IPS DF 19.7 (cell line): Measurements from ENCODE around the gene CDHR3.
"Not testable (repeated sequence)": the region's sequence is repeated elsewhere in the genome, so short reads cannot be mapped to it uniquely, and the experiment has no call there.

Source experiments
- DNase-seq: peaks from one replicate; pipeline ENCODE4 v3.0.0-alpha.2; 2013; ENCODE audit warnings: low read depth, low spot score

The CDHR3 gene

GRCh38 chr7:105958012-105958411 lies 5.1 kb upstream of the CDHR3 start:
- DNase-seq, result no peak

- no peak for DNase-seq
Observed at GRCh38 chr7:105962353-105962752, 711 bp upstream of the CDHR3 start.

GRCh38 chr7:105971845-105972244 lies 8.8 kb downstream of the CDHR3 start:
- no peak for DNase-seq

DNA sequence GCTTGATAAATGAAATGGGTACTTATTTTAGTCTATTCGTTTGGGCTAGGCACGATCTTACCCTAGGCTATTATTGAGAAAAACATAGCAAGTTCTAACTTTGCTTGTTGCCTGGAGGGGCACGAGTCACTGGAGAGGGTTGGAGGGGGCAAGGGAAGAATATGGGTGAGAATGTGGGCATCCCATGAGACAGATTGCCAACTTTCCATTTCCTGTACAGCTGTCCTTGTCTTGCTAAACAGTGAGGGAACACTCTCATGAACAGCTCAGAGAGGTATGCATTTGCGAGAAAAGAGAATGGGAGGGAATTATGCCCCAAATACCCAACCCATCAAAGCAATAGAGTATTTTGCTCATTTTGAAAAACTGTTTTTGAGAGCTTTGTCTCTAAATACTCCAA lies 9.2 kb downstream of the CDHR3 start:
- no peak for DNase-seq

DNA sequence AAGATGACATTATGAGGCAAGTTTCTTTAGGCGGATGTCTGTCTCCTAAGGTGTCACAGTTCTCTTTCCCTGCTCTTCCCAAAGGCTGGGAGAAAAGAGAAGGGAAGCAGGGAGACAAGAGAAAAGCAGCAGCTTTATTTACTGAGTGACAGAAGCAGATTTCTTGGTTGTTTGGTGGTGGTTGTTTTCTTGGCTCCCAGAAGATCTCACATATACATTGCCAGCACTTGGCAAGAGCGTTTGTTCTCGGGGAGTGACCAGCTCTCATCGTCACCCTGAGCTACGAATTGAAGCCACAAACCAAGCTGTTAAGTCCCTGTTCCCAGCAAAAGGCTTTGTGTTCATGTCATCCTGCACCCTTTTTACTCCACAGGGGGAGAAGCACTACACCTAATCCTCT lies 11.4 kb downstream of the CDHR3 start:
- DNase-seq, result no peak

DNA sequence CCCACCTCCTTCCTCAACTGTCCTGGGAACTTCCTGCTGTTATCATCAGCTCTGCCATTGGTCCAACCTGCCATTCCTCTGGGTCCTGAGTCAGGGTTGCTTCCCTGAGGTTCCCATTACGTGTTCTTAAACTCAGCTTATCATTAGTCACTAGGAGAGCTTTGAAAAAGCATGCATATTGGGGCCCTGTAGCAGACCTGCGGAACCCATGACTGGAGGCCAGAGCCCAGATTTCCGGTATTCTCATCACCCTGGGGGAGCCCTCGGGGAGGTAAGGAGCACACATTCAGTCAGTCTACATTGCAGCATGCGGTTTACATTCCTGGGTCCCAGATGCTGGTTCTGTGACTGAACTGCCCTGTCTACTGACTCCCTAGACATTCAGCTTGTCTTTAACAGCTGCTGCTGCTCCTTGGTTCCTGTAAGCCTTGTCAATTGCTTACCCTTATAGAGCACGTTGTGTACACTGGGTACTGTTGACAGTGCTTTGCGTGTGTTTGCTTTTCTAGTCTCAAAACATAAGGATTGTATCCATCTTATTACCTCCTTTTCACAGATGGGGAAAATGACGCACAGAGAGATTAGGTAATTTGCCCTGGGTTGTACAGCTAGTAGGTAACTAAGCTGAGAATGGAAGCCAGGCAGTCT lies 12.8 kb downstream of the CDHR3 start:
- DNase-seq, result no peak

GRCh38 chr7:105976868-105977267 lies 13.8 kb downstream of the CDHR3 start:
- DNase-seq, result no peak

DNA sequence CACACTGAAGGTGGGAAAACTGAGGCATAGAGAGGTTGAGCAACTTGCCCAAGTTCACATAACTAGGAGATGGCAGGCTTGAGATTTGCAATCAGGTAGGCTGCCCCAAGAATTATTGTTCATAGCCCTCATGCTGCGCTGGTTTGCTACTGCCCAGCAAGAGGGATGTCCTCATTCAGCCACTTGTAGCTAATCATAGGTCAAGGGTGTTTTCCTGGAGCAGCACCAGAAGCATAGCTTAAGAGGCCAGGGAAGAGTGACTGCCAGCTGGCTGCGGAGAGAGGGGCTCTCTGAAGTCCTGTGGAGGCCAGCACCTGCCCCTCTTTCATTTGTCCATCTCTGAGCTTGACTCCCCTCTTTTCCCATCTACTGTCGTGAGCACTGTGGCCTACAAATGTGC lies 15.0 kb downstream of the CDHR3 start:
- no peak for DNase-seq

GRCh38 chr7:105978974-105979373 lies 15.9 kb downstream of the CDHR3 start:
- no peak for DNase-seq

GRCh38 chr7:105979405-105979804 lies 16.3 kb downstream of the CDHR3 start:
- DNase-seq, result no peak

DNA sequence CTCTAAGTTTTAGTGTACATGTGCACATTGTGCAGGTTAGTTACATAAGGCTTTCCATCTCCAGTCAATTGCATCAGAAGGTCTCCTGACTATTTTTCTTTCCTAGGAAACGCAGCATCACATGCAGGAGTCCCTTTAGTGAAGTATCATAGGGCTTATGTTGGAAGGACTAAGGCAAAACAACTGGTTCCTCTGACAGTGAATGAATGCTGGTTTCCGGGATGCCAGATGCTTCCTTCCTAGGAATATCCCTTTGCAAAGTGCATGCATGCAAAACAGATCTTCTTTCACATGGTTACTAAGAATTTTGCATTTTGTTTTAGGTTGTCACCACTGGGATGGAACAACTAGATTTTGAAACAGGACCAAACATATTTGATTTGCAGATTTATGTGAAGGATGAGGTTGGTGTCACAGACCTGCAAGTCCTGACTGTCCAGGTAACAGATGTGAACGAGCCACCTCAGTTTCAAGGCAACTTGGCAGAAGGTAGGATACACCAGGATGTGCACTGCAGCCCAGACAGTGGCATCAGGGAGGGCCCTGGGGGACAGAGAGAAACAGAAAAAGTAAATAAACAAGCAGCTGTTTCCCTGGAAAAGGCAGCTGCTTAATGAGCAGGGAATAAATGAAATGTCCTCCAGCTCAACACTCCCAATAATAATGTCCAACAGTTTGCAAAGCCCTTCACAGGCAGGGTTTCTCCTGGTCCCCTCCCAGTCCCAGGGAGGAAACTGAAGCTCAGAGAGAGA lies 17.8 kb downstream of the CDHR3 start:
- DNase-seq, result no peak

DNA sequence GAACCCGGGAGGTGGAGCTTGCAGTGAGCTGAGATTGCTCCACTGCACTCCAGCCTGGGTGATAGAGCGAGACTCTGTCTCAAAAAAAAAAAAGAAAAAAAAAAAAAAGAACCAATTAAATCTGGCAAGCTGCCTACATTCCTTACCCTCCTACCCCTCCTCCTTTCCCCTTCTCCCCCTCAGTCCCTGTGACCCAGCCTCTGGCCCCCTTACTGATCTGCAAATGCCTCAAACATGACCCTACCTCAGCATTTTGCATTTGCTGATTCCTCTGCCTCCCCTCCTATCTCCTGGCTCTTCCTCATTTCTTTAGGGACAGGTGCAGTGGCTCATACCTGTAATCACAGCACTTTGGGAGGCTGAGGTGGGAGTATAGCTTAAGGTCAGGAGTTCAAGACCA lies 19.3 kb downstream of the CDHR3 start:
- DNase-seq, result no peak

GRCh38 chr7:105984808-105985207 lies 21.7 kb downstream of the CDHR3 start:
- DNase-seq, result not testable (repeated sequence)

DNA sequence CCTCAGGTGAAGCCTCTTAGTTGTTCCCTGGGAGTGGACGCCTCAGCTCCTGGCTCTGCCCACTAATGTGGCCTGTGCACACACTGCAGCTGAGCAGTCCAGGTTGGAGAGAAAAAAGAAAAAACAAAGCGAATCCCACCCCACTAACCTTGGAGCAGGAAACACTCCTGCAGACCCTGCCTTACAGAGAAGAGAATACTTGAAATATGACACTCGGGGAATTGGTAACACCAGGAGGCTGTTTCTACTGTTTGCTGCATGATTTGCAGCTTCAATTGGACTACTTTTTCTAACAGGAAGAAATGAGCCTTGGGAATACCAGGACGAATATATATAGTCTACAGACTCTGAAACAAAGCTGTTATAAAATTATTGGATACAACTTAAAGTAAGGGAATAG lies 22.2 kb downstream of the CDHR3 start:
- no peak for DNase-seq

DNA sequence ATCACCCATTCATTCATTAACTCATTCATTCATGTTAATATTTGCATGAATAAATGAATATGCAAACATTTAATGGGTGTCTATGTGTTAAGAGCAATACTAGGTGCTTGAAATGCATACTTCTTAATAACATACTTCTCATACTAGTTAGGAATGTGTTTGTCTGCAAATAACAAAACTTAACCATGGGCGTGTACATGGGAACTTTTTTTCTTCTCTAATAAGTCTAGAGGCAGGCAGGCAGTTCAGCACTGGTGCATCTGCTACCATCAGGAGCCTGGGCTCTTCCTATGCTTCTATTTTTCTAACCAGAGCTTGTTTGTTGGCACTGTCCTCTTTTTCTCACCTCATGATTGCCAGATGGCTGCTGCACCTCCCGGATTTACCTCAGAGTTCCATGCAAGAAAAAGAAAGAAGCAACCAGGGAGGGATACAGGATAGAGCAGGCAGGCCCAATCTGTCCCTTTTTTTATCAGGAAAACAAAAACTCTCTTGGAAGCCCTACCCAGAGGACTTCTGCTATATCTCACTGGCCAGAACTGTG lies 22.7 kb downstream of the CDHR3 start:
- no peak for DNase-seq

GRCh38 chr7:105987046-105987445 lies 24.0 kb downstream of the CDHR3 start:
- no peak for DNase-seq

GRCh38 chr7:105988276-105988675 lies 25.2 kb downstream of the CDHR3 start:
- no peak for DNase-seq

DNA sequence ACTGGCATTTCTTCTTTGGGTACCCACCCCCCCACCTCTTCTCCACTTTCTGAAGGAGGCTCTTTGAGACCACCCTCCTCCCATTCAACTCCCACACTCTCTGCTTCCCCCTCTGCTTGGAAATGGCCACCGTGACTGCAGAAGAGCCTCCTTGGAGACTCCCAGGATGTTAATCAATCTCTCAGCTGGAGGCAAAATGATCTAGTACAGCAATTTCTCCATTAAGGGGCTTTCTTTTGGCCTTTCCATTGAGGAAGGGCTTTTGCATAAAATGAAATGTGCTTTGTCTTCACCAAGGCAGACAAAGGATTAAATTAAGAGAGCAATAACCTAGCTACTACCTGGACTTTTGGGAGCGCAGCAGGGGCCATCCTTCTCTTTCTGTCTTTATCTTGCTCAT lies 26.1 kb downstream of the CDHR3 start:
- no peak for DNase-seq

DNA sequence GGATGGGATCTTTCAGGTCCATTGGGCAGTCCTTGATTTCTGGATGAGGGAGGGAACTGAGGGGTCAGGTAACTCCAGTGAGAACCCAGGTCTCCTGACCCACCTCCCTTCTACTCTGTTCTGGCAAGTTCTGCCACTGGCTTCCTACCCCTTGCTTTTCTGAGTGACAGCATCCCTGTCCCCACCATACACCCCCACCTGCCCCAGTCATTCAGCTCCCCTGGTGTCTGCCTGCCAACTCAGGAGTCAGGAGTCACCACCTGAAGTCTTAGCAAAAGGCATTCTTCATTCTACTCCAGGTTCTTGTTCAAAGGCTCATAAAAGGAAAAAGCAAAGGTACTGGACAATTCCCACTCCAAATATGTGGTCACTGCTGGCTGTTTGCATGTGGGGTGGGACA lies 26.6 kb downstream of the CDHR3 start:
- no peak for DNase-seq

- DNase-seq, result no peak
Observed at GRCh38 chr7:105990141-105990540, 27.1 kb downstream of the CDHR3 start.

DNA sequence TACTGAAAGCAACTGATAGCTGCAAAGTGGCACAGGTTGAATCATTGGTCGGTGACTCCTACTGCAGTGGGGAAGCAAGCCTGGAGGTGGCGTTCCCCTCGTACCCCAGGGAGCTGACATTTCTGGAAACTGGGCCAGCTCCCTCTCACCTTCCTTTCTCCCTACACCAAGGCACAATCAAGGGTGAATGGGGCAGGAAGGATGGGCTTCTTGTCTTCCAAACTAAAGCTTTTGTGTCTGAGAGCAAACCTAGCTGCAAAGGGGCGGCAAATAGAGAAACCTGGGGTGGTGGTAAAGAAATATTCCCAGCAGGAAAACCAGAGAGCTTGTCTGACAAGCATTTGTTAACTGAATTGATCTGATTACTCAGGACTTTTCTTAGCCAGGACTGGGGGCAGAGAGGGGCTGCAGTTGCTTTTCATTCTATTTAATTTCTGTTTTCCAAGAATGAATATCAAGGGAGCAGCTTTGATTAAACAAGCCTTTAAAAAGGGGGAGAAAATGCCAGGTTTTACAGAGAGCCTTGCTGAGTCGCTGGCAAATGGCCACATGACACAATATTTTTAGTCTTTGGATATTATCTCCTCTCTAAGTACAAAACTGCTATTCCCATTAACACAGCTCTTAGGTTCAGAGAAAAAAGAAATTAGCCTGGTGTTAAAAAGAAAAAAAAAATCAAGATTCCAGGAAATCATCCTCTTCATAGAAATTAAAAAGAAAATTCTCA lies 27.8 kb downstream of the CDHR3 start:
- peak; percentile 72 for DNase-seq

GRCh38 chr7:105992905-105993304 lies 29.8 kb downstream of the CDHR3 start:
- DNase-seq, result no peak
